Measurements from ENCODE around the gene PLSCR4. TPM values are rescaled to one million over a fixed set of nuclear protein-coding genes. Genes with fewer than 3 reads are reported as not detected.

Gene PLSCR4
- total and polyA plus RNA-seq, 11 donors = 4.0 to 36.3 (median 13.4) TPM

GRCh38 chr3:146165877-146166276, 85.0 kb downstream of the PLSCR4 start:
- Histone ChIP-seq H3K27me3 (peaks cover 0 to 8% (median 0%) of the 10 kb centered on the region in 9 donors), H3K27ac (peak overlapping the region in 6 of 12 donors; percentile 4 to 54 (median 21)), H3K36me3 (no peaks in the 10 kb centered on the region), H3K4me1 (peaks cover 0 to 38% (median 16%) of the 10 kb centered on the region in 12 donors), H3K4me3 (no peak overlapping the region), H3K9me3 (no peaks in the 10 kb centered on the region)
- no peak for TF ChIP-seq CTCF (IDR thresholded peaks at IDR 0.05)
- no peak for TF ChIP-seq POLR2A (IDR thresholded peaks at IDR 0.05)
- ATAC-seq = no peak
- 74 to 86% (median 79%) methylated on average over 2 of the region's 2 CpGs for WGBS, 4 donors
- no peak for DNase-seq
- intact Hi-C loops (cut with DNase I) = no loop called here

- no peak for DNase-seq
- Histone ChIP-seq H3K4me1 (peaks cover 0 to 38% (median 16%) of the 10 kb centered on the region in 12 donors), H3K27me3 (peaks cover 0 to 12% (median 0%) of the 10 kb centered on the region in 9 donors), H3K36me3 (no peaks in the 10 kb centered on the region), H3K9me3 (no peaks in the 10 kb centered on the region), H3K4me3 (no peak overlapping the region), H3K27ac (peak overlapping the region in 6 of 12 donors; percentile 4 to 54 (median 21))
- intact Hi-C loops (cut with DNase I) = loop anchor here in 8 of 10 donors (5.0 kb wide), 5 partner anchors 38 to 98 kb away; no protein-coding TSS in a partner anchor
- ATAC-seq = peak in 1 of 4 donors; percentile 28
- 69 to 80% (median 73%) methylated on average over 7 of the region's 7 CpGs for WGBS, 4 donors
- TF ChIP-seq CTCF (IDR thresholded peaks at IDR 0.05) (no peak), POLR2A (IDR thresholded peaks at IDR 0.05) (no peak)
Observed at GRCh38 chr3:146164971-146165769, 85.7 kb downstream of the PLSCR4 start.

GRCh38 chr3:146164506-146164905, 86.4 kb downstream of the PLSCR4 start:
- TF ChIP-seq POLR2A (IDR thresholded peaks at IDR 0.05) = no peak
- TF ChIP-seq CTCF (IDR thresholded peaks at IDR 0.05) = no peak
- no peaks in the 10 kb centered on the region for H3K9me3 ChIP-seq
- H3K4me1 ChIP-seq = peaks cover 0 to 39% (median 17%) of the 10 kb centered on the region in 12 donors
- H3K27me3 ChIP-seq = peaks cover 0 to 12% (median 0%) of the 10 kb centered on the region in 9 donors
- intact Hi-C loops (cut with DNase I) = loop anchor here in 8 of 10 donors (5.0 kb wide), 5 partner anchors 37 to 97 kb away; no protein-coding TSS in a partner anchor
- DNase-seq = no peak
- H3K4me3 ChIP-seq = no peak overlapping the region
- ATAC-seq = no peak
- peak overlapping the region in 1 of 12 donors; percentile 2 for H3K27ac ChIP-seq
- H3K36me3 ChIP-seq = no peaks in the 10 kb centered on the region

GRCh38 chr3:146164071-146164470, 86.8 kb downstream of the PLSCR4 start:
- Histone ChIP-seq H3K36me3 (no peaks in the 10 kb centered on the region), H3K4me3 (no peak overlapping the region), H3K27ac (no peak overlapping the region), H3K4me1 (peaks cover 0 to 43% (median 18%) of the 10 kb centered on the region in 12 donors), H3K9me3 (no peaks in the 10 kb centered on the region), H3K27me3 (peaks cover 0 to 12% (median 0%) of the 10 kb centered on the region in 9 donors)
- ATAC-seq (no peak), DNase-seq (no peak)
- TF ChIP-seq POLR2A (IDR thresholded peaks at IDR 0.05) (no peak), CTCF (IDR thresholded peaks at IDR 0.05) (no peak)
- intact Hi-C loops (cut with DNase I) = loop anchor here in 8 of 10 donors (5.0 kb wide), 5 partner anchors 37 to 97 kb away; no protein-coding TSS in a partner anchor

All from heart left ventricle (tissue), 16 donors.